Stimulated activated CD4-positive, alpha-beta T cell treated with anti-CD3 and anti-CD28 coated beads, Interleukin-12 subunit alpha, Interleukin-12 subunit beta, amount 100 ng/mL, for 48 hours (primary cell): Measurements from ENCODE around the gene ASAP2.

Experiments used
- DNase-seq, 3 donors: peaks; one replicate each; pipeline ENCODE4 v3.0.0-alpha.2; 2020; ENCODE audit warnings: low read depth in 2 of 3, low spot score in 1 of 3

The ASAP2 gene

DNA sequence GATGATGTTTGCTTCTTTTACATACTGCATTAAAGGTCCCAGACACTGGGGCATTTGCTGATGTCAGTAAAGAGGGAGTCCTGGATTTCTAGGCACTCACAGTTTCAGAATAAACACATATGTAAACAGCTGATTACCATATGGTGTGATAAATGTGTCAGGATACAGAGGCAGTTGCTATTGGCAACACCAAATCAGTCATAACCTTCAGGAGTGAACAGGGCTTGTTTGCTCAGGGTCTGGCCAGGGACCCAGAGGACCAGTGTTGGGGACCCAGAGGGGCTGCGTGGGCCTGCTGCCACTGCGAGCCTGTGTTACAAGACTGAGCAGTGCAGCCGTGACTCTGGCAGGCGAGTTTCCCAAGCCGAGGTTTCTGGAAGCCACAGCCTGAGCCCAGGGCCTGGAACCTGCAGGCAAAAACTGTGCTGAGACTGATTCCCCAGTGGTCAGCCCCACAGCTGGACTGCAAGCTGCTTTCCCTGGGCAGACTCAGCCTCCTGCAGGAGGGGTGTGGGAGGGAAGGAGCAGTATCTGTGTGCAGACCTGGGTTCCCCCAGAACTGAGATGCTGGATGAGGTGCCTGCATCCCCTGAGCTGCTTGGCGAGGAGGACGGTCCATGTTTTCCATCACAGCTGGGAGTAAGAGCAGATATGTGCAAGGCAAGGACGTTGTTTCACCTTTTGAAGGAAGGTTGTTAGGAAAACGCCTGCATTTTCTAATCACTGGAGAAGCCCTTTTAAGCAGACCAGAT, 23.6 kb downstream of the ASAP2 start:
- DNase-seq = no peak

GRCh38 chr2:9230881-9231280, 24.3 kb downstream of the ASAP2 start:
- no peak for DNase-seq

DNA sequence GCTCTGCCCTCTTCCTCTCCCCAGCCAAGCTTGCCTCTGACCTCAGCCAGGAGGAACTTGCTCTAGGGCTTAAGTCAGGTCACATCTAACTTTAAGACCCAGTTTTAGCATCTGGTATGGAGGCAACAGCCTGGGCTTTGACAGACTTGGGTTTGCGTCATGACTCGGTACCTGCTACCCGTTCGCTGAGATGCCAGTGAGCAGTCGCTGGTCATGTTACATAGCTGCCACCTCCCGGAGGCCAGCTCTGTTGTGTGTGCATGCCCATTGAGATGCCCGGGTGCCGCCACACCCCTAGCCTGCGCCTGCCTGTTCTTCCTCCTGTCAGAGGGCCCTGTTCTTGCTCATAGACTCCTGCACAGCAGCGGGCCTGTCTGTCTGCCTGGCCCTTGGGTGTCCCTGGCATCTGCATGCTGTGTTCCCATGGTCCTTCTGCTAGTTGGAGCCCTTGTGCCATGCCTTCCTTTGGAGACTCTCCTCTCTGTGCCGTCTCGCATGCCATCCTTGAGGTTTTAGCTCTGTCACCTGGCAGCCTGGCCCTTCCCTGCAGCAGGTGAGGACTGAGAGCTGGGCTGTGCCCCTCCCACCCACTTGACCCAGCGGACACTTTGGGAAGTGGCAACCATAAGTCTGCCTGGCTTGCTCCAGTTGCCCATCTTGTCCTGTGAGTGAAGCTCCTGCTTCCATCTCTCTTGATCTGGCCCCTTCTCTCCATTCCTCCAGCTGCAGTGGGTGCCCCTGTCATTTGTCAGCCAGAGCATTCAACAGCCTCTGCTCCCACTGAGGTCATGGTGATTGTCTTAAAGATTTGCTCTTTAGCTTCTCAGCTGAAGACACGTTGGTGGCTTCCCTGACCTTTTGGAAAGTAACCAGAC, 24.9 kb downstream of the ASAP2 start:
- no peak for DNase-seq

DNA sequence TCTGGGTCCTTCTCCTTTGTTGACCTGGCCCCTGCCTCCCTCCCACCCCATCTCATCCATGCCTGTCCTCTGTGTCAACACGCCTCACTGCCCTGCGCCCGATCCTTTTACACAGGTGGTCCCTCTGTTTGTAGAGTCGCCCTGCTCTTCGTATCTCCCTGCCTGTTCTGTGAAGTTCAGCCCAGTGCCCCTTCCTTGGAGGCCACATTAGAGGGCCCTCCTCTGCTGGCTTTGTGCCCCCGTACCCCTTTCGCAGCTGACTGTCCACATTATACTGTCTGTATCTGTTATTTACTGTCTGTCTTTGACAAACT, 25.5 kb downstream of the ASAP2 start:
- no peak for DNase-seq

DNA sequence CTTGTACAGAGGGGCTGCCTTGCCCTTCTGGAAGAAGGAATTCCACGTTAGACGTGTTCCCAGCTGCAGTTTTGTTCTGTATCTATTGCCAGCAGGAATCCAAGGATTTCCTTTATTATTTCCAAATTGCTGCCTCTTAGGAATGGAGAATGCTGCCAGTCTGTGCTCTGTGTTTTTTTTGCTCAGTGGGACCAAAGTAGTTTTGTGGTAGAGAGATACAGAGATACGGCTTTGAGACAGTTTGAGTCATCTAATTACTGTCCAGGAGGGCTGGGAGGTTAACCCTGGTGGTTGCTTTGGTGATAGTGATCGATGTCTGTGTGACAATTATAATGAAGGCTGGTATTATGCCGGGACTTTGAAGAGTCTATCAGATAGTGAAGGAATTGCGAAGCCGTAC, 26.3 kb downstream of the ASAP2 start:
- no peak for DNase-seq

GRCh38 chr2:9234680-9235146, 28.1 kb downstream of the ASAP2 start:
- no peak for DNase-seq

- DNase-seq = no peak
Measured at GRCh38 chr2:9235147-9236044, 28.8 kb downstream of the ASAP2 start.

DNA sequence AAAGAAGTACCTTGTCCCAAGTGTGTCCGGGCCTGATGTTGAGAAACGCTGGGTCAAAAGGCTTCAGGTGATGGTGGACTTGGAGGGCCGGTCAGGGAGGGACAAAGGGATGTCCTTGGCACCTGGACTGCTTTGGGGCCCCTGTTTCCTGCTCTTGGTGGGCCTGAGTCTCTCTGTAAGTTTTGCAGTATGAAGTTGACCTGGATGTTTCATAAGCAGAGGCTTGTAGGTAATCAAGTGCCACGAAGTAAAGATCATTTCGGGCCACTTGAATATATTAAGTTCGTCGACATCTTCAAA, 29.4 kb downstream of the ASAP2 start:
- no peak for DNase-seq

- no peak for DNase-seq
Measured at GRCh38 chr2:9236867-9237266, 30.3 kb downstream of the ASAP2 start.

DNA sequence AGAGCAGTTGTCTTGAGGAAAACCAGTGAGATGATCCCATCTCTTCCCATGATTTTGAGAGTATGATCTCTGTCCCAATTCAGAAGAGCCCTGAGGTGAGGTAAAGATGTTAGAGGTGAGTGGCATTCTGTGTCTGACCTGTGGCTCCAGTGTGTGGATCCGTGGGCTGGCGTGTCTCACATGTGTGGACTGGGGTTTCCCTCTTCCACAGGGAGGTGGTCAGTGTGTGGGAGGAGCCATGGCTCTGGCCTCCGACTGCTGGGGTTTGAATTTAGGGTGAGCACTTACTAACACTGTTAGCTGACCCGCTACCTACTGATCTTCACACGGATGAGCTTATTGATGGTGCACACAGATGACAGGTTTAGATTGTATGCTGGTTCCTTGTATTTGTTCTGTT, 31.2 kb downstream of the ASAP2 start:
- no peak for DNase-seq

- DNase-seq = no peak
Measured at GRCh38 chr2:9238591-9239326, 32.1 kb downstream of the ASAP2 start.

GRCh38 chr2:9239616-9240015, 33.0 kb downstream of the ASAP2 start:
- no peak for DNase-seq

GRCh38 chr2:9240745-9241144, 34.1 kb downstream of the ASAP2 start:
- DNase-seq = no peak

GRCh38 chr2:9241233-9241632, 34.6 kb downstream of the ASAP2 start:
- DNase-seq = no peak

GRCh38 chr2:9243357-9243756, 36.7 kb downstream of the ASAP2 start:
- DNase-seq = no peak

- no peak for DNase-seq
Measured at GRCh38 chr2:9244985-9245544, 38.5 kb downstream of the ASAP2 start.

- no peak for DNase-seq
Measured at GRCh38 chr2:9247177-9247576, 40.6 kb downstream of the ASAP2 start.

- DNase-seq = no peak
Measured at GRCh38 chr2:9247786-9248185, 41.2 kb downstream of the ASAP2 start.

DNA sequence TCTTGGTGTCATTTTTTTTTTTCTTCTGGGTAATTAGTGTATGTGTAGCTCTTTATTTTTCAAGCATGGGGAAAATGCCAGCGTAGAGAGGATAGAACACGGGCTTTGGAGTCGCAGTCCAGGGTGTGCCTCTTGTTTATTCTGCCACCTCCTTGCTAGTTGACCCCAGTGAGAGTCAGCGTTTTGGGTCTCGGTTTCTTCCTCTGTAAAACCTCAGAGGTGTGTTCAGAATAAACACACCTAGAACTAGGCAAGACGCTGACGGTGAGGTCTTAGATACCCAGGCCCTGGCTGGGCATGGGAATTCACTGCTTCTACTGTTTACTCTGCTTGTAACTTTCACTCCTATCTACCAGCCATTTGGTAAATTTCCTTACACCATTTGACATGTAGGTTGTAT, 41.8 kb downstream of the ASAP2 start:
- DNase-seq = no peak

- no peak for DNase-seq
Measured at GRCh38 chr2:9249020-9249800, 42.6 kb downstream of the ASAP2 start.
